NCI-H2029 (cell line): ENCODE data around the gene DEPDC7.
A peak's percentile ranks its signal among the peaks of the same experiment; 100 is the strongest.
"Not testable (repeated sequence)": the region's sequence is repeated elsewhere in the genome, so short reads cannot be mapped to it uniquely, and the experiment has no call there.

Experiments used
- DNase-seq: peaks from one replicate; lab custom pipeline; 2025; lab: John Stamatoyannopoulos, UW

DEPDC7 gene

GRCh38 chr11:33015621-33016551 is at the start of gene DEPDC7:
DEPDC7 (plus strand) TSS chr11:33015878; CDS start chr11:33015956, 78 bp downstream.
- DNase-seq, result peak; percentile 87

- DNase-seq, result no peak
These were observed 47.1 kb upstream of the DEPDC7 start for GRCh38 chr11:32968541-32968940.

DNA sequence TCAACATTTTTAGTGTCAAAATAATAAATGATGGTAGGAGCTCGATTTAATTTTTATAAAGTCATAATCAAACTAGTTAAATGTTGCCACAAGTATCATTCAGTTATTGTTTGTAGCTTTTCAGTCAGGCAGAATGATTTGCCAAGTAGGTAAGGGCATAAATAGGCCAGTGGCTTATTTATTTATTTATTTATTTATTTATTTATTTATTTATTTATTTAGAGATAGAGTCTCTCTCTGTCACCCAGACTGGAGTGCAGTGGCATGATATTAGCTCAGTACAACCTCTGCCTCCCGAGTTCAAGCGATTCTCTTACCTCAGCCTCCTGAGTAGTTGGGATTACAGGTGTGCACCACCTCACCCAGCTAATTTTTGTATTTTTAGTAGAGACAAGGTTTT is 43.4 kb upstream of the DEPDC7 start:
- DNase-seq, result not testable (repeated sequence)

DNA sequence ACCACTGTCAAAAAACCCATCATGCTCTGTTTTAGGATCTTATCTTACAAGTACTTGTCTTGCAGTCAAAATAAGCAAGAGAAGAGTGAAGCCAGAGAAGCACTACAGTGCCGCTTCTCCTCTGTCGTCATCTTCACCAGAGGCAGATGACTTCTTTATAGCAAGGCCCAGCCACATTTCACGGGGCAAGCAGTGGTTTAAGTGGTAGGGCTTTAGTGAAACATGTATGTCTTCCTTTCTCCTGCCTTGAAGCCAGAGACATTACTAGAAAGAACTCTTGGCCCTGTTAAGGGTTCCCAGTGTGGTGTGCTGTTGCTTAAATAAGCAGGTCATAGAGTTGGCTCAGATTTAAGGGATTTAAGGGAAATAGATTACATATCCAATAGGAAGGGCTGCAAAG is 42.9 kb upstream of the DEPDC7 start:
- no peak for DNase-seq

DNA sequence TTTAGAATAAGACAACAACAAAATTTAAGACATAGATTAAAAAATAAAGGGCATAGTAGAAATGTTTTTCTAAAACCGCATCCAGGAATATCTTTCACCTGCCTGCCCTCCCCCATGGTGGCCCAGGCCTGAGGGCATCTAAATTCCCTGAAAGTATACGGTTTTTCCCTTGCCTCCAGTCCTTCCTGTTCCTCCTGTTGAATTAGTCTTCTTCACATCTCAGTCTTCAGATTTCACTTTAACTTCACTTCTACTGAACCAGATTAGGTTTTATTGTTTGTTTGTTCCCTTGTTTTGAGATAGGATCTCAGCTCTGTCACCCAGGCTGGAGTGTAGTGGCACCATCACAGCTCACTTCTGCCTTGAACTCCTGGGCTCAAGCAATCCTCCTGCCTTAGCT is 33.1 kb upstream of the DEPDC7 start:
- DNase-seq, result no peak

DNA sequence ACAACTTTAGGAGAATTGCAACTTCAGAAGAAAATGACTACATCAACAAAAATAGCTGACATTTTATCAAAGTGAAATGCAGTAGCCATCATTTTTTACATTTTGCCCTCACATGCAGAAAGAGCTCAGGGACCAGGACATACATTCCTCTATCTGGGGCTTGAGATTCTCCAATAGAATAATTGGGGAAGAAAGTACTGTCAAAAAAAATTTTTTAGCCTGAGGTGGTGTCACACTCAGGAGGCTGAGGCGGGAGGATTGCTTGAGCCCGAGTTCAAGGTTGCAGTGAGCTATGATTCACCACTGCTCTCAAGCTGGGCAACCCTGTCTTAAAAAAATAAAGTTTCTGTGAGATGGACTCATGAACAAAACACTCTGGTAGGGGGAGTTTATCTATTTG is 32.2 kb upstream of the DEPDC7 start:
- no peak for DNase-seq

DNA sequence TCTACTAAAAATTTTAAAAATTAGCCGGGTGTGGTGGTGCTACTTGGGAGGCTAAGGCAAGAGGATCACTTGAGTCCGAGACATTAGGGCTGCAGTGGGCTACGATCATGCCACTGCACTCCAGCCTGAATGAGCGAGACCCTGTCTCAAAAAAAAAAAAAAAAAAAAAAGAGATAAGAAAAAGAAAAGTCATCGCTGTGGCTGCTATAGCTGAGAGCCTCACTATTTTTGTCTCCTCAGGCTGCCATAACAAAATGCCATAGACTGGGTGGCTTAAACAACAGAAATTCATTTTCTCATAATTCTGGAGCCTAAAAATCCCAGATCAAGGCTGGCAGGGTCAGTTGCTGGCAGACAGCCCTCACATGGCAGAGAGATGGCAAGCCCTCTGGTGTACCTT is 30.1 kb upstream of the DEPDC7 start:
- no peak for DNase-seq

DNA sequence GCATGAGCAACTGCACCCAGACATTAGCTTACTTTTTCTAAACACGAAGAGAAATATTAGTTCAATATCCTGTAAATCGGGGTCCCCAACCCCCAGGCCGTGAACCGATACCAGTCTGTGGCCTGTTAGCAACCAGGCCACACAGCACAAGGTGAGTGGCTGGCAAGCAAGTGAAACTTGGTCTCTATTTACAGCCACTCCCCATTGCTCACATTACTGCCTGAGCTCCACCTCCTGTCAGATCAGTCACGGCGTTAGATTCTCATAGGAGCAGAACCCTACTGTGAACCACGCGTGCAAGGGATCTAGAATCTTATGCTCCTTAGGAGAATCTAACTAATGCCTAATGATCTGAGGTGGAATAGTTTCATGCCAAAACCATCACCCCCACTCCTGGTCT is 27.8 kb upstream of the DEPDC7 start:
- no peak for DNase-seq

DNA sequence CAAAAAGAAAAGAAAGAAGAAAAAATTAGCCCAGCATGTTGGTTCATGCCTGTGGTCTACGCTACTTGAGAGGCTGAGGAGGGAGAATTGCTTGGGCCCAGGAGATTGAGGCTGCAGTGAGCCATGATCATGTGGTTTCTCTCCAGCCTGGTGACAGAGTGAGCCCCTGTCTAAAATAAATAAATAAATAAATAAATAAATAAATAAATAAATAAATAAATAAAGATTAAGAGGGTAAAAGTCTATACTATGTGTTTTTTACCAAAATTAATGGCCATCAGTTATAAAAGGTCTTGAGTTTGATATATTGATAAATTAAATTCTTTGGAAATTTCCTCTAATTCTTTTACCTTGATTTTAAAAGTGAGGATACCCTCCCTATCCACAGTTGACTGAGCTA is 25.2 kb upstream of the DEPDC7 start:
- no peak for DNase-seq

DNA sequence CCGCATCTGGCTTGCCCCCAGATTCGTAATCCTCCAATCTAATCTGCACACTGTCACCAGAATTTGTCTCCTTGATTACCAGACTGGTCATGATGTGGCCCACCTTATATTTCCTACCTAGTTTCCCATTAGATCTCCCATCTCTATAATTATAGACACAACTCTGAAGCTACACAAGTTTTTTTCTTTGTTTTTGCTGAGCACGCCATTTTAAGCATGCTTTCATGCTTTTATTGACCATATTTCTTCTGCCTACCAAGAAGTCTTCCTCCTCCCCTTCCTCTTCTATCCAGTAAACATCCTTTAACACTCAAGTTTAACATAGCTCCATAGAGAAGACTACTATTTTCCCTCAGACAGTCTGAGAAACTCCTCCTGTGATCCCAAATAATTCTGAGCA is 24.3 kb upstream of the DEPDC7 start:
- no peak for DNase-seq

DNA sequence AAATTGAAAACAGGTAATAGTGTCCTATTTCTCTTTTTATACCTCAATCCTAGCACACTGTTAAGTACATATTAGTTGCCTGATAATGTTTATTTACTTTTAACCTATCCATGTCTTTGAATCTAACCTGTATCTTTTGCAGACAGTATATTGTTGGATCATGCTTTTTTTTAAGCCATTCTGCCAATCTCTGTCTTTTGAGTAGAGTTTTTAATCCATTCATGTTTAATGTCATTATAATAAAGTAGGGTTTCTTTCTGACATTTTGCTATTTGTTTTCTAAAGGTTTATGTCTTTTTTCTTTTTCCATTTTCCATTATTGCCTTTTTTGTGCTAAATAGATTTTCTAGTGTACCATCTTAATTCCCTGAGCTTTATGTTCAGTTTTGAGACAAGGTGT is 23.8 kb upstream of the DEPDC7 start:
- no peak for DNase-seq

GRCh38 chr11:33000181-33000580 is 15.5 kb upstream of the DEPDC7 start:
- DNase-seq, result no peak

DNA sequence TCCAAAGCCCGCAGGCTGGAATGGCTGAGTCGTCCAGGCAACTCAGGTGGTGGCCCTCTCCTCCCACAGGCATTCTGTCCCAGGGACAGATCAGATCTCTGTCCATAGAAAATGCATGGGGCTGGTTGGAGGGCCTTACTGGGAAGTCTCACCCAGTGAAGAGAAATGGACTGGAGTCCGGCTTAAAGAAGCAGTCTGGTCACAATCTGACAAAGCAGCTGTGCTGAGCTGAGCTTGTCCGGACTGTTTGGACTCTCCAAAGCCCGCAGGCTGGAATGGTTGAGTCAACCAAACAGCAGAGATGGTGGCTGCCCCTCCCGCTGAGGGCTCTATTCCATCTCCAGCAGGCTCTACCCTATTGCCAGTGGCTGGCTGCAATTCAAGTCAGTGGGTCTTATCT is 14.4 kb upstream of the DEPDC7 start:
- DNase-seq, result no peak

DNA sequence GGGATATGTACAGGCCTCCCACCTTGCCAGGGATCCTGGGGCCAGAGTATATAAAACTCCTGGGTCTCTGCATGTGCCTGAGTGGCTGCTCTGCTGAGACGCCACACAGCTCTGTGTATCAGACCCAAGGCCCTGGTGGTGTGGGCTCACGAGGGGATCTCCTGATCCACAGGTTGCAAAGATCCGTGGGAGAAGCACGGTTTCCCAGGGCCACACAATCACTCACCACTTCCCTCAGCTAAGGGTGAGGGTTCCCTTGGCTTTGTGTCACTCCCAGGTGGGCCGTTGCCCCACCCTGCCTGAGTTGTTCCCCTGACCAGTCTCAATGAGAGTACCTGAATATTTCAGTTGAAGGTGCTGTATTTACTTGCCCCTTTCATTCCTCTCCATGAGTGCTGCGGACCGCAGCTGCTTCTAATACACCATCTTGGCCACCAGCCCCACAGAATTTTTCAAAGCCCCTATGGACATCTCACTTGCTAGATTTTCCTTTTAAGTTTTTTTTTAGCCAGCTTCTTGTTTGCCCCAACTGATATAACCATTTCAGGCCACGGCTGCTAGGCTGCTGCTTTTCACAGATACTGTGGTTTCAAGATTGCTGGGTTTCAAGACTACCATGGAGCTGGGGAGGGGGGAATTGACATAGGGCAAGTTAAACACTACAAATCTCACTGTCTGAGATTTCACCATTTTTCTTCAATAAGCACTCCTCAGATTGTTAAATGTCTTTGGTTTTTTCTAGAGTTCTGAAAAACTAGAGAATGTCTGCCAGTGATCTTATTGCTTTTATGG is 13.7 kb upstream of the DEPDC7 start:
- no peak for DNase-seq

- no peak for DNase-seq
These were observed 10.5 kb upstream of the DEPDC7 start for GRCh38 chr11:33005175-33005574.

GRCh38 chr11:33006010-33006409 is 9.7 kb upstream of the DEPDC7 start:
- no peak for DNase-seq

- DNase-seq, result no peak
These were observed 1.9 kb upstream of the DEPDC7 start for GRCh38 chr11:33013755-33014154.

GRCh38 chr11:33016654-33017053 is 976 bp downstream of the DEPDC7 start:
- no peak for DNase-seq

DNA sequence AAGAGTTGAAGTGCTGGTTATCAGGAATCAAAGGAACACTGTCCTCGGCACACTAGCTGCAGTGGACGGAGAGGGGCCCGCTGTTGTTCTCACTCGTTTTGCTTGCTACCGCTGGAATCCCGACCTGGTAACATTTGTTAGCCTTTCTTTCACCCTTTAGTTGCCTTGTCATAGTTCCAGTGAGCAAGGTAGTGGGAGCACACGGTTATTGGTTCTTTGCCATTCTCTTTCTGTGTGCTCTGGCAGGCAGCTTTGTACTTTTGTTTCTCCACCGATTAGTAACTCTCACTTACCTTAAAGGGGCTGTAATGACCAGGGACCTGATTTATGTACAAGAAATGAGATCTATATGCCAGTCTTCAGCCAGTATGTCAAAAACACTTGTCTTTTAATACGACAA is 1.8 kb downstream of the DEPDC7 start:
- no peak for DNase-seq

DNA sequence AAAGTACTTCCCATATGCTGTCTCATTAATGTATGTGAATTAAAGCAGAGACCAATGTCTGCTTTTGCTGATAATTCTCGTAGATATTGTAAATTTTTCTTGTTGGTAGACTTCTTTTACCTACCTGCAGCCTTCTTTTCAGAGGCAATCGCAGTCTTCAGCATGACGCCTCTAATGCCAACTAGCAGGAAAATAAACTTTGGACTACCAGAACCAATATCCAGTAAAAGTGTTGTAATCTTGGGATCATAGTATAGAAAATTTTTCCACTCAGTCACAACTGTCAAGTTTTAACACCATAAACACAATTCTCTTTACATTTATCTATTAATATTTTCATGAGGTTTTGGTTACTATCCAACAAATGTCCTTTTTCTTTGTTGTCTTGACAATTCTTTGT is 2.3 kb downstream of the DEPDC7 start:
- DNase-seq, result no peak

GRCh38 chr11:33018840-33019239 is 3.2 kb downstream of the DEPDC7 start:
- DNase-seq, result no peak

DNA sequence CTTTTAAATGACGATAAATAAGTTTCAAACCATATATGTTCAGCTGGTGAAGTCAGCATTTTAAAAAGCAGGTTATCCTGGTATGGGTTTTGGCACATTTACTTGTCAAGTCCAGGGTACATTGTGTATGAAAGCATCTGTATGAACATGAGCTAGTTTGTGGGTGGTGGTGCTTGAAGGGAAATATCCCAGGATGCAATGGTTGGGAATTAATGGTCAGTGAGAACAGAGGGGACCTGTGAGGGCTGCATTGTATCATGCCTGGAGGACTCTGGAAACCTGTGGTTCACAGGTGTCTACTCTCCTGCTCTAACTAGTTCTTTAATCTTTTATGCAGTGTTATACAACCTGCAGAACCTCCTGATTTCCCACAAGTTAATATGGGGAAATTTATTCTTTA is 5.8 kb downstream of the DEPDC7 start:
- DNase-seq, result no peak

GRCh38 chr11:33021937-33022336 is 6.3 kb downstream of the DEPDC7 start:
- DNase-seq, result no peak
